Measurements from ENCODE around the gene TCIRG1. TPM values are rescaled to one million over a fixed set of nuclear protein-coding genes. Genes with fewer than 3 reads are reported as not detected.

TCIRG1 gene
- total RNA-seq, 1 donor from 2014 or later = 46.8 TPM

- DNase-seq (ENCODE audit: low read depth) = no peak
- Histone ChIP-seq H3K36me3 (ENCODE audit: control insufficient read depth, insufficient read depth, low read length) (peaks cover 1% of the 10 kb centered on the region), H3K27me3 (ENCODE audit: control insufficient read depth, insufficient read depth, low read length) (no peaks in the 10 kb centered on the region), H3K4me3 (ENCODE audit: low read depth, low read length) (no peak overlapping the region)
- TF ChIP-seq CTCF (IDR thresholded peaks at IDR 0.05; ENCODE audit: insufficient read depth, low read length, poor library complexity, severe bottlenecking) = no peak
These were observed 2.6 kb upstream of the TCIRG1 start for GRCh38 chr11:68036141-68036716.

- DNase-seq (ENCODE audit: low read depth) = no peak
- no peaks in the 10 kb centered on the region for H3K27me3 ChIP-seq (ENCODE audit: control insufficient read depth, insufficient read depth, low read length)
- TF ChIP-seq CTCF (IDR thresholded peaks at IDR 0.05; ENCODE audit: insufficient read depth, low read length, poor library complexity, severe bottlenecking) = no peak
- no peak overlapping the region for H3K4me3 ChIP-seq (ENCODE audit: low read depth, low read length)
- peaks cover 1% of the 10 kb centered on the region for H3K36me3 ChIP-seq (ENCODE audit: control insufficient read depth, insufficient read depth, low read length)
These were observed 2.0 kb upstream of the TCIRG1 start for GRCh38 chr11:68036717-68037239.

- Histone ChIP-seq H3K4me3 (ENCODE audit: low read depth, low read length) (no peak overlapping the region), H3K27me3 (ENCODE audit: control insufficient read depth, insufficient read depth, low read length) (no peaks in the 10 kb centered on the region), H3K36me3 (ENCODE audit: control insufficient read depth, insufficient read depth, low read length) (peaks cover 1% of the 10 kb centered on the region)
- DNase-seq (ENCODE audit: low read depth) = no peak
- no peak for TF ChIP-seq CTCF (IDR thresholded peaks at IDR 0.05; ENCODE audit: insufficient read depth, low read length, poor library complexity, severe bottlenecking)
These were observed 1.2 kb upstream of the TCIRG1 start for GRCh38 chr11:68037411-68038225.

DNA sequence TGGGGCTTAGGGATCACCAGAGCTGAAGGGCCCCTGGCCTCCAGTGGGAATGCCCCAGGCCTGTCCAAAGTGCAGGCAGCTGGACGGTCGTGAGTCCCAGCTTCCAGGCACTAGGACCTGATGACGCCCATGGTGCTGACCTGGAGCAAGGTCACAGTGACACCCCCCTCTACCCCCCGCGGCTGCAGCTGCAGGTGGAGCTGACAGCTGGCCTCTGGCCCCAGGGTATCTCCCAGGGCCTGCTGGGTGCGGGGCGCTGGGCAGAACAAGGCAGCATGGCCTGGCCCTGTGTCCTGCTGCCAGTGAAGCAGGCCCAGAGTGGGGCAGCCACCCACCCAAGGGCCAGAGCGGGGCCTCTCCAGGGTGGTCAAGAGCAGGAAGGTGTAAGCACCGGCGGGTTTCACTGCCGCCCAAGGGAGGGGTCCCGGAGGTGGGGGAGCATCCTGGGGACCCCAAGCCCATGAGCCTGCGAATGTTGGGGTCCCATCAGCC, 553 bp upstream of the TCIRG1 start:
- TF ChIP-seq CTCF (IDR thresholded peaks at IDR 0.05; ENCODE audit: insufficient read depth, low read length, poor library complexity, severe bottlenecking) = no peak

GRCh38 chr11:68039526-68040086, 781 bp downstream of the TCIRG1 start:
- Histone ChIP-seq H3K27me3 (ENCODE audit: control insufficient read depth, insufficient read depth, low read length) (no peaks in the 10 kb centered on the region), H3K36me3 (ENCODE audit: control insufficient read depth, insufficient read depth, low read length) (no peaks in the 10 kb centered on the region), H3K4me3 (ENCODE audit: low read depth, low read length) (peak overlapping the region; percentile 68)
- TF ChIP-seq CTCF (IDR thresholded peaks at IDR 0.05; ENCODE audit: insufficient read depth, low read length, poor library complexity, severe bottlenecking) = no peak
- DNase-seq (ENCODE audit: low read depth) = no peak

More for the DNA sequence above, 553 bp upstream of the TCIRG1 start:
- H3K27me3 ChIP-seq (ENCODE audit: control insufficient read depth, insufficient read depth, low read length) = no peaks in the 10 kb centered on the region
- peak overlapping the region; percentile 68 for H3K4me3 ChIP-seq (ENCODE audit: low read depth, low read length)
- peaks cover 1% of the 10 kb centered on the region for H3K36me3 ChIP-seq (ENCODE audit: control insufficient read depth, insufficient read depth, low read length)
- no peak for DNase-seq (ENCODE audit: low read depth)
